Pancreas (tissue), 10 donors: ENCODE measurements around the gene CEP78. TPM values are rescaled to one million over a fixed set of nuclear protein-coding genes. Genes with fewer than 3 reads are reported as not detected.
"Not testable (repeated sequence)": the region's sequence is repeated elsewhere in the genome, so short reads cannot be mapped to it uniquely, and the experiment has no call there.

ENCODE experiments used
- ATAC-seq, 4 donors: fragments of 200-7000 bp; cut with Tn5 transposase; one replicate each; pipeline versions ENCODE4 v1.8.0 to v1.9.1; 2020; ENCODE audit warnings: mild to moderate bottlenecking in 4 of 4, moderate library complexity in 4 of 4
- DNase-seq, 6 donors: peaks; one replicate each; pipeline ENCODE4 v3.0.0-alpha.2; 2020
- FAIRE-seq: peaks from 2 replicates; lab custom pipeline; 2012; peaks lifted over from hg19 to GRCh38; lab: Jason Lieb, UNC
- H3K27ac ChIP-seq, 4 donors: fragments of 200-600 bp; sonication (generic); 1 replicate in 3 of 4; 2 replicates in 1 of 4; pipeline versions ENCODE4 v1.5.0 to v1.8.0; 2020
- H3K27me3 ChIP-seq, 4 donors: fragments of 200-600 bp; one replicate each; pipeline ENCODE4 v1.8.0; 2021
- H3K36me3 ChIP-seq, 3 donors: fragments of 200-600 bp; sonication (generic) in 1 of 3; one replicate each; pipeline versions ENCODE4 v1.5.0 to v1.8.0; 2020 to 2021
- H3K4me1 ChIP-seq, 3 donors: fragments of 200-600 bp; one replicate each; pipeline ENCODE4 v1.8.0; 2021
- H3K4me3 ChIP-seq, 4 donors: fragments of 200-600 bp; sonication (generic) in 2 of 4; one replicate each; pipeline versions ENCODE4 v1.5.0 to v1.8.0; 2020 to 2021
- H3K9me3 ChIP-seq, 4 donors: fragments of 200-600 bp; one replicate each; pipeline ENCODE4 v1.8.0; 2021
- CTCF ChIP-seq, 4 donors: fragments of 200-600 bp; sonication (generic) in 3 of 4; IDR thresholded peaks; one replicate each; pipeline versions ENCODE4 v1.5.0 to v1.8.0; 2021; ENCODE audit warnings: antibody characterized with exemption in 4 of 4
- WGBS, 2 donors: extraction: QIAGEN DNeasy Blood & Tissue Kit; methylation state at CpG; one replicate each; pipeline ENCODE4 v1.1.7; 2013; 5-methylcytosine and 5-hydroxymethylcytosine counted together
- intact Hi-C, 3 donors: fragments of 100-400 bp; cut with DNase I; formaldehyde crosslinking; loops; one replicate each; pipeline versions ENCODE4 v1.11.1 to v1.14.2; 2022
- polyA plus RNA-seq, 2 donors: library from polyadenylated mRNA; stranded (reverse); fragments of 200-250 nt; gene quantifications; one replicate each; pipeline ENCODE4 v1.2.3, GENCODE V29; 2013
- total RNA-seq, 6 donors: library from RNA; stranded (reverse); fragmentation: NEBNext Ultra II Directional in 4 of 6; extraction: Animal tissue kit (Norgen Biotek cat#: 25700) in 4 of 6; gene quantifications; one replicate each; pipeline versions ENCODE4 v1.2.1 to v1.2.4, GENCODE V29; 2021 to 2023
- donor health status: healthy with polysubstance abuse.
- donor health status: DM: no; HTN: no; CAD: no; lungs with moderate emphysema.
- donor health status: DM: no; HTN: no; CAD: no.
- donor health status: control.
- donor health status: control.
- donor health status: Bipolar disorder and iron deficiency.
- donor health status: DM: yes; HTN: yes; CAD: no.
- donor health status: DM: no; HTN: no; CAD: no.
- donor health status: DM: no; HTN: no; CAD: no.
- donor health status: DM: yes; HTN: yes; CAD: no.

The CEP78 gene
- total and polyA plus RNA-seq, 8 donors: 3.3 to 6.5 (median 5.2) TPM

GRCh38 chr9:78230761-78231160 lies 5.1 kb upstream of the CEP78 start:
- no peak overlapping the region for H3K4me3 ChIP-seq

GRCh38 chr9:78232471-78232870 lies 3.4 kb upstream of the CEP78 start:
- intact Hi-C loops, H3K27me3 ChIP-seq: not testable (repeated sequence)

More at GRCh38 chr9:78230761-78231160, 5.1 kb upstream of the CEP78 start:
- intact Hi-C loops: no loop called here
- 70 to 71% methylated on average over 3 of the region's 3 CpGs for WGBS, 2 donors
- Histone ChIP-seq H3K36me3 (no peaks in the 10 kb centered on the region), H3K27ac (no peak overlapping the region), H3K27me3 (no peaks in the 10 kb centered on the region), H3K4me1 (no peaks in the 10 kb centered on the region), H3K9me3 (no peaks in the 10 kb centered on the region)
- DNase-seq (no peak), FAIRE-seq (no peak), ATAC-seq (no peak)
- no peak for TF ChIP-seq CTCF (IDR thresholded peaks at IDR 0.05)

GRCh38 chr9:78234810-78235209 lies 1.1 kb upstream of the CEP78 start:
- no peak for ATAC-seq

More at GRCh38 chr9:78232471-78232870, 3.4 kb upstream of the CEP78 start:
- DNase-seq, H3K4me3 ChIP-seq, FAIRE-seq, H3K27ac ChIP-seq, H3K9me3 ChIP-seq, ATAC-seq, H3K36me3 ChIP-seq, H3K4me1 ChIP-seq: not testable (repeated sequence)
- 92 to 96% methylated on average over 5 of the region's 5 CpGs for WGBS, 2 donors

GRCh38 chr9:78235256-78235761 lies 566 bp upstream of the CEP78 start:
- DNase-seq (no peak), ATAC-seq (peak; percentile 4 to 31 (median 17)), FAIRE-seq (no peak)
- intact Hi-C loops: no loop called here
- 1% methylated on average over 17 of the region's 17 CpGs for WGBS, 2 donors
- no peaks in the 10 kb centered on the region for H3K9me3 ChIP-seq
- no peak for TF ChIP-seq CTCF (IDR thresholded peaks at IDR 0.05)
- no peaks in the 10 kb centered on the region for H3K36me3 ChIP-seq
- H3K4me1 ChIP-seq: peaks cover 0 to 6% (median 0%) of the 10 kb centered on the region in 3 donors
- peak overlapping the region; percentile 68 to 81 (median 74) for H3K27ac ChIP-seq
- peak overlapping the region; percentile 87 to 96 (median 90) for H3K4me3 ChIP-seq
- H3K27me3 ChIP-seq: no peaks in the 10 kb centered on the region

More at GRCh38 chr9:78234810-78235209, 1.1 kb upstream of the CEP78 start:
- FAIRE-seq (no peak), DNase-seq (no peak)
- no peak for TF ChIP-seq CTCF (IDR thresholded peaks at IDR 0.05)
- no peaks in the 10 kb centered on the region for H3K9me3 ChIP-seq
- no peaks in the 10 kb centered on the region for H3K27me3 ChIP-seq
- peak overlapping the region in 3 of 4 donors; percentile 88 to 96 (median 91) for H3K4me3 ChIP-seq
- H3K27ac ChIP-seq: no peak overlapping the region
- WGBS, 2 donors: 54 to 60% methylated on average over 7 of the region's 7 CpGs
- intact Hi-C loops: no loop called here
- H3K4me1 ChIP-seq: peaks cover 0 to 6% (median 0%) of the 10 kb centered on the region in 3 donors
- no peaks in the 10 kb centered on the region for H3K36me3 ChIP-seq

- peaks cover 0 to 6% (median 0%) of the 10 kb centered on the region in 3 donors for H3K4me1 ChIP-seq
- H3K27me3 ChIP-seq: no peaks in the 10 kb centered on the region
- WGBS, 2 donors: 8 to 10% methylated on average over 12 of the region's 12 CpGs
- DNase-seq (no peak), FAIRE-seq (no peak), ATAC-seq (peak; percentile 7 to 27 (median 20))
- no peaks in the 10 kb centered on the region for H3K36me3 ChIP-seq
- no peaks in the 10 kb centered on the region for H3K9me3 ChIP-seq
- peak overlapping the region; percentile 68 to 81 (median 74) for H3K27ac ChIP-seq
- TF ChIP-seq CTCF (IDR thresholded peaks at IDR 0.05): no peak
- intact Hi-C loops: no loop called here
- peak overlapping the region; percentile 87 to 96 (median 90) for H3K4me3 ChIP-seq
Measured at GRCh38 chr9:78236551-78236910, 656 bp downstream of the CEP78 start.
